Trophoblast cell (in vitro differentiated cells and primary cell): ENCODE data around the gene GPR142.

Experiments
- DNase-seq, 2 donors: peaks; one replicate each; pipeline ENCODE4 v3.0.0-alpha.2; 2016
- H2AFZ ChIP-seq: 2 replicates; pipeline ENCODE4 v1.6.1; 2013; ENCODE audit warnings: low read length, moderate library complexity, mild to moderate bottlenecking; ENCODE audit not compliant: insufficient read depth, poor library complexity
- H2AK5ac ChIP-seq: 2 replicates; pipeline ENCODE4 v1.6.1; 2013; ENCODE audit warnings: mild to moderate bottlenecking, low read length
- H2BK120ac ChIP-seq: 2 replicates; pipeline ENCODE4 v1.6.1; 2013; ENCODE audit warnings: low read length, mild to moderate bottlenecking, moderate library complexity; ENCODE audit not compliant: insufficient read depth, poor library complexity
- H2BK12ac ChIP-seq: 2 replicates; pipeline ENCODE4 v1.6.1; 2013; ENCODE audit warnings: mild to moderate bottlenecking, low read length, moderate library complexity
- H2BK5ac ChIP-seq: 2 replicates; pipeline ENCODE4 v1.6.1; 2013; ENCODE audit warnings: low read length, low read depth, moderate library complexity, mild to moderate bottlenecking; ENCODE audit not compliant: poor library complexity
- H3K14ac ChIP-seq: 2 replicates; pipeline ENCODE4 v1.6.1; 2013; ENCODE audit warnings: mild to moderate bottlenecking, low read length
- H3K18ac ChIP-seq: 2 replicates; pipeline ENCODE4 v1.6.1; 2013; ENCODE audit warnings: mild to moderate bottlenecking, low read length
- H3K23ac ChIP-seq: 2 replicates; pipeline ENCODE4 v1.6.1; 2013; ENCODE audit warnings: low read length
- H3K27ac ChIP-seq: 2 replicates; pipeline ENCODE4 v1.5.1; 2013; ENCODE audit warnings: low read depth, mild to moderate bottlenecking, inconsistent platforms, low read length, moderate library complexity
- H3K27me3 ChIP-seq: 2 replicates; pipeline ENCODE4 v1.6.1; 2013; ENCODE audit warnings: inconsistent platforms, mild to moderate bottlenecking, low read length, moderate library complexity; ENCODE audit not compliant: insufficient read depth
- H3K36me3 ChIP-seq, 2 experiments: 1 replicate in 1 of 2; 2 replicates in 1 of 2; pipeline ENCODE4 v1.6.1; 2013; ENCODE audit warnings: low read length in 2 of 2, mild to moderate bottlenecking in 2 of 2, moderate library complexity in 1 of 2; ENCODE audit not compliant: insufficient read depth in 2 of 2, control insufficient read depth in 1 of 2
- H3K4ac ChIP-seq: 2 replicates; pipeline ENCODE4 v1.6.1; 2013; ENCODE audit warnings: low read depth, mild to moderate bottlenecking, low read length, moderate library complexity
- H3K4me1 ChIP-seq, 2 experiments: 1 replicate in 1 of 2; 2 replicates in 1 of 2; pipeline ENCODE4 v1.6.1; 2013; ENCODE audit warnings: low read length in 2 of 2, mild to moderate bottlenecking in 2 of 2, moderate library complexity in 1 of 2; ENCODE audit not compliant: insufficient read depth in 2 of 2, control insufficient read depth in 1 of 2
- H3K4me2 ChIP-seq: 2 replicates; pipeline ENCODE4 v1.6.1; 2013; ENCODE audit warnings: inconsistent platforms, mild to moderate bottlenecking, low read length, moderate library complexity
- H3K4me3 ChIP-seq: 2 replicates; pipeline ENCODE4 v1.5.1; 2013; ENCODE audit warnings: mild to moderate bottlenecking, low read depth, low read length, inconsistent platforms
- H3K79me1 ChIP-seq: one replicate; pipeline ENCODE4 v1.6.1; 2013; ENCODE audit warnings: low read length
- H3K79me2 ChIP-seq: 2 replicates; pipeline ENCODE4 v1.6.1; 2013; ENCODE audit warnings: low read length, mild to moderate bottlenecking; ENCODE audit not compliant: control insufficient read depth, insufficient read depth, poor library complexity
- H3K9ac ChIP-seq: 2 replicates; pipeline ENCODE4 v1.6.1; 2013; ENCODE audit warnings: mild to moderate bottlenecking, low read length
- H3K9me3 ChIP-seq: 2 replicates; pipeline ENCODE4 v1.6.1; 2013; ENCODE audit warnings: low read depth, mild to moderate bottlenecking, control low read depth, inconsistent platforms, low read length; ENCODE audit not compliant: insufficient read depth
- H4K12ac ChIP-seq: 2 replicates; pipeline ENCODE4 v1.6.1; 2013; ENCODE audit warnings: low read depth, mild to moderate bottlenecking, low read length, moderate library complexity
- H4K8ac ChIP-seq: 2 replicates; pipeline ENCODE4 v1.6.1; 2013; ENCODE audit warnings: low read depth, mild to moderate bottlenecking, low read length, moderate library complexity
- H4K91ac ChIP-seq: one replicate; pipeline ENCODE4 v1.6.1; 2013; ENCODE audit warnings: low read depth, mild to moderate bottlenecking, low read length, moderate library complexity
- WGBS: extraction: QIAGEN DNeasy Blood & Tissue Kit; methylation state at CpG from one replicate; pipeline ENCODE4 v1.1.7; 2013; ENCODE audit warnings: missing lambda C conversion rate; ENCODE audit not compliant: insufficient read length, insufficient coverage; ENCODE audit errors: extremely low coverage; 5-methylcytosine and 5-hydroxymethylcytosine counted together

Gene GPR142

DNA sequence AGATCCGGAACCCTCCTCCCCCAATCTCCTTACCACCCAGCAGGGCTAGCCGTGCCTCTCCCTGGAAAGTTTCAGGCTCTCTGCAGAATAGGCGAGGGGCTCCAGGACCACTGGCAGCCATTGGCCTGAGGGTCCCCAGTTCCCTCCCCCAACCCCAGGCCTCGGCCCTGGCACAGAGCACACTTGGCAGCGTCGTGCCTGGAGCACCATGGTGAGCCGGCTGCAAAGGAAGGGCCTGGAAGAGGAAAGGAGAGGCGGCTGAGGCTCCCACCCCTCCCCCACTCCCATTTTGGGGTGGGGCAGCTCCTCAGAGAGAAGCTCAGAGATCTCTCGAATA is 5.3 kb upstream of the GPR142 start:
- Histone ChIP-seq H3K79me1 (no peaks in the 10 kb centered on the region), H4K91ac (no peak overlapping the region), H2AK5ac (no peak overlapping the region), H3K18ac (no peak overlapping the region), H3K4me3 (no peak overlapping the region), H3K4ac (no peak overlapping the region), H3K9me3 (peaks cover 2% of the 10 kb centered on the region), H3K27ac (no peak overlapping the region), H3K9ac (no peak overlapping the region), H2AFZ (no peak overlapping the region), H3K23ac (no peak overlapping the region), H4K8ac (no peak overlapping the region), H3K79me2 (no peaks in the 10 kb centered on the region), H2BK120ac (no peak overlapping the region), H3K4me2 (no peak overlapping the region), H2BK5ac (no peak overlapping the region), H3K4me1 (no peaks in the 10 kb centered on the region), H4K12ac (no peak overlapping the region), H3K36me3 (no peaks in the 10 kb centered on the region), H3K27me3 (no peaks in the 10 kb centered on the region), H3K14ac (no peak overlapping the region), H2BK12ac (no peak overlapping the region)
- no peak for DNase-seq
- no CpG with 5 or more reads among the region's 9 CpGs for WGBS

DNA sequence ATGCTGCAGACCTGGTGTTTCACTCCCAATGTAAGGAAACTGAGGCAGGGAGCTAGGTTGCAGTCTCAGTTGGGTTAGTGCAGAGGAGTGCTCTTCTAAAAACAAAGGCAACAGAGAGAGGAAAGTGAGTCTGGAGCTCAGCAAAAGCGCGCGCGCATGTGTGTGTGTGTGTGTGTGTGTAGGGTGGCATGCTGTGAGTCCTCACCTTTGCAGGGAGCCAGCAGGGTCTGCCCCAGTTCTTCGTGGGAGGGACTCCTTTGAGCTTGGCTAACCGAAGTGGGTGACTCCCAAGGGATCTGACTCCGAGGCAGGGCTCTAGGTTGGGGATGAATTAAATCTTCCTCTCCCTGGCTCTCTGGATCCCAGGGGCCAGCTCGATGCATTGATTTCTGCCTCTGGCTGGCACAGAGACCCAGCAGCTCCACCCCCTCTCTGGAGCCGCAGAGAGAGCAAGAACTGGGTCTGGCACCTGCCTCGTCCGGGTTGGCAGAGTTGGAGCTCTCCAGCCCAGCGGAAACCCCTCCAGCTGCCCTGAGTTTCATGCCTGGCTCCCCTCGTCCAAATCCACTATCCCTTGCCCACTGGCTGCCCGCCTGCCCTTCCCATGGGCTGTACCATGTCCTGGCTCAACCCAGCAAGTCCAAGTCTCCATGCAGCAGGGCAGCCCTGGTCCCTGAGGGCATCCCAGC is 4.4 kb upstream of the GPR142 start:
- no CpG with 5 or more reads among the region's 14 CpGs for WGBS
- H3K4me3 ChIP-seq: no peak overlapping the region
- H3K14ac ChIP-seq: no peak overlapping the region
- no peak overlapping the region for H2AK5ac ChIP-seq
- H3K36me3 ChIP-seq: no peaks in the 10 kb centered on the region
- H2BK5ac ChIP-seq: no peak overlapping the region
- H4K91ac ChIP-seq: no peak overlapping the region
- H3K27me3 ChIP-seq: no peaks in the 10 kb centered on the region
- DNase-seq: no peak
- no peak overlapping the region for H3K27ac ChIP-seq
- H3K4me1 ChIP-seq: no peaks in the 10 kb centered on the region
- no peak overlapping the region for H3K23ac ChIP-seq
- no peak overlapping the region for H3K18ac ChIP-seq
- H4K8ac ChIP-seq: no peak overlapping the region
- no peak overlapping the region for H2BK12ac ChIP-seq
- H3K4ac ChIP-seq: no peak overlapping the region
- H3K9me3 ChIP-seq: peaks cover 2% of the 10 kb centered on the region
- H4K12ac ChIP-seq: no peak overlapping the region
- H2BK120ac ChIP-seq: no peak overlapping the region
- no peaks in the 10 kb centered on the region for H3K79me2 ChIP-seq
- H3K9ac ChIP-seq: no peak overlapping the region
- H3K4me2 ChIP-seq: no peak overlapping the region
- no peak overlapping the region for H2AFZ ChIP-seq
- H3K79me1 ChIP-seq: no peaks in the 10 kb centered on the region

GRCh38 chr17:74368341-74369081 is 1.2 kb downstream of the GPR142 start:
- no CpG with 5 or more reads among the region's 14 CpGs for WGBS
- no peak overlapping the region for H3K18ac ChIP-seq
- H4K8ac ChIP-seq: no peak overlapping the region
- H4K91ac ChIP-seq: no peak overlapping the region
- no peaks in the 10 kb centered on the region for H3K27me3 ChIP-seq
- H3K4me1 ChIP-seq: no peaks in the 10 kb centered on the region
- H3K27ac ChIP-seq: no peak overlapping the region
- no peak overlapping the region for H2BK5ac ChIP-seq
- H3K23ac ChIP-seq: no peak overlapping the region
- H2AK5ac ChIP-seq: no peak overlapping the region
- no peaks in the 10 kb centered on the region for H3K9me3 ChIP-seq
- no peak overlapping the region for H3K4me2 ChIP-seq
- no peak overlapping the region for H3K4ac ChIP-seq
- peak; percentile 57 to 79 for DNase-seq
- H4K12ac ChIP-seq: no peak overlapping the region
- H3K9ac ChIP-seq: no peak overlapping the region
- no peak overlapping the region for H2BK120ac ChIP-seq
- H3K36me3 ChIP-seq: no peaks in the 10 kb centered on the region
- H3K14ac ChIP-seq: no peak overlapping the region
- H3K4me3 ChIP-seq: no peak overlapping the region
- no peaks in the 10 kb centered on the region for H3K79me1 ChIP-seq
- no peak overlapping the region for H2AFZ ChIP-seq
- H3K79me2 ChIP-seq: no peaks in the 10 kb centered on the region
- no peak overlapping the region for H2BK12ac ChIP-seq

DNA sequence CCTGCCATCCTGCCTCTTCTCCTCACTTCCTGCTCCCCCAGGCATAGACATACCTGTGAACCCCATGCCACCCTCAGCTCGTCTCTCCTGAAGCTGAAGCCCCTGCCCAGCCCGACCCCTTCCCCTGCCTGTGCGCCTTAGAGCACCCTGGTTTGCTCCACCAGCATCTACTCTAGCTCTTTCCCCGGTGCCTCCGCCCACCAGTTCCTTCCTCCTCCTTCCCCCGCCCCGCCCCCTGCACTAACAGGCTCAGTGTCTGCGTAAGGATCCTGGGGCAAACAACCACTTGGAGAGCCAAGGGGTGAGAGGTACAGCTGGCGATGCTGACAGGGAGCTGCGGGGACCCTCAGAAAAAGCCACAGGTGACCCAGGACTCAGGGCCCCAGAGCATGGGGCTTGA is 1.9 kb downstream of the GPR142 start:
- H3K4ac ChIP-seq: no peak overlapping the region
- no peak overlapping the region for H2AFZ ChIP-seq
- H2BK12ac ChIP-seq: no peak overlapping the region
- H3K27ac ChIP-seq: no peak overlapping the region
- H3K4me1 ChIP-seq: no peaks in the 10 kb centered on the region
- H3K4me2 ChIP-seq: no peak overlapping the region
- no peak overlapping the region for H3K9ac ChIP-seq
- H3K23ac ChIP-seq: no peak overlapping the region
- no peaks in the 10 kb centered on the region for H3K36me3 ChIP-seq
- no peak overlapping the region for H4K12ac ChIP-seq
- H4K91ac ChIP-seq: no peak overlapping the region
- DNase-seq: no peak
- H4K8ac ChIP-seq: no peak overlapping the region
- no peak overlapping the region for H2BK5ac ChIP-seq
- no peak overlapping the region for H3K4me3 ChIP-seq
- no peak overlapping the region for H2BK120ac ChIP-seq
- WGBS: no CpG with 5 or more reads among the region's 10 CpGs
- H3K27me3 ChIP-seq: no peaks in the 10 kb centered on the region
- H3K14ac ChIP-seq: no peak overlapping the region
- H2AK5ac ChIP-seq: no peak overlapping the region
- no peaks in the 10 kb centered on the region for H3K79me2 ChIP-seq
- H3K9me3 ChIP-seq: no peaks in the 10 kb centered on the region
- H3K79me1 ChIP-seq: no peaks in the 10 kb centered on the region
- H3K18ac ChIP-seq: no peak overlapping the region
